ENCODE results near the gene WNT16.

WNT16 gene

DNA sequence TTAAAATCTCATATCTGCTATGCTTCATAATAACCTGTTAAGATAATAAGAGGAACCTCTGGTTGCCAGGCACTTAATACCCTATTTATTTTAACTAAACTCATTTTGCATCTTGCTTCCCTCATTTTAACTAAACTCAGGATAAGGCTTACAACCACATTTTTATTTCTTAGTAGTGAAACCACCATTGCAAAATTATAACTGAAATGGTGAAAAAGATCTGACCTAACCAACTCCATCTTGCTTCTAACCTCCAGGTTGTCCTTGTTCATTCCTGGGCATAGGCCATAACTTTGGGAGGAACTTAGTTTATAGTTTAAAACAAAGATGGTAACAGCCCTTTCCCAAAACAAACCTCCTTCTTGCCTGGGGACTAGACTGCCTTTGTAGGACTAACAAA, 61.3 kb downstream of the WNT16 start:
- no peak for DNase-seq (ENCODE audit: low read depth in 1 of 2, low spot score in 1 of 2)

DNA sequence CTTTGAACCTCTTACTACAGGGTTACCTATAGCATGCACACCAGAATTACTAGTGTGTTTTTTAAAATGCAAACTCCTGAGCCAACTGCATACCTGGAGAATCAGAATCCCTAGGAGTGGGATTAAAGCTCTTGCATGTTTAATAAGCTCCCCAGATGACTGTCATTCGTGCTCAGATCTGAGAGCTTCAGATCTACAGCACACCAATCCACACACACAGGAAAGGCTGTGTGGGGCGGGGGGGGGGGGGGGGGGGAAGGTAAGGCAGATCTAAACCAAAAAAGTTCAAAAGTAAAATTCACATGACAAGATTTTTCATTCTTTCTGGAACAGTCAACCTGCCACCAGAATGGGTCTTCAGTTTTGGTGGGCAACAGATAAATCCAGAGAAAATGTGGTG, 61.8 kb downstream of the WNT16 start:
- DNase-seq (ENCODE audit: low read depth in 1 of 2, low spot score in 1 of 2) = no peak
